SH-SY5Y (cell line): ENCODE data around the gene PHLDA3.

ENCODE experiments used
- GATA2 ChIP-seq: IDR thresholded peaks from 2 replicates; pipeline ENCODE4 v1.6.1; 2011; ENCODE audit warnings: mild to moderate bottlenecking, low read depth, low read length
- GATA3 ChIP-seq: IDR thresholded peaks from 2 replicates; pipeline ENCODE4 v1.6.1; 2011; ENCODE audit warnings: low read depth, mild to moderate bottlenecking, low read length, moderate library complexity

- TF ChIP-seq GATA2 (no peak), GATA3 (no peak)
These were observed 18.2 kb downstream of the PHLDA3 start for GRCh38 chr1:201450721-201451291.
